WI38 (cell line): ENCODE data around the gene HCAR2.
"Not testable (repeated sequence)": the region's sequence is repeated elsewhere in the genome, so short reads cannot be mapped to it uniquely, and the experiment has no call there.

ENCODE experiments used
- H3K4me3 ChIP-seq: 2 replicates; pipeline ENCODE4 v1.5.1; 2011; ENCODE audit warnings: low read depth, mild to moderate bottlenecking, control low read depth, low read length
- CTCF ChIP-seq: IDR thresholded peaks from 2 replicates; pipeline ENCODE4 v1.5.1; 2012; ENCODE audit warnings: low read depth, mild to moderate bottlenecking, control low read depth, low read length

HCAR2 gene

GRCh38 chr12:122659579-122659978 lies 43.6 kb downstream of the HCAR2 start:
- no peak overlapping the region for H3K4me3 ChIP-seq
- TF ChIP-seq CTCF, result no peak

- no peak overlapping the region for H3K4me3 ChIP-seq
- no peak for TF ChIP-seq CTCF
Observed at GRCh38 chr12:122656298-122656697, 46.9 kb downstream of the HCAR2 start.

- H3K4me3 ChIP-seq, result not testable (repeated sequence)
Observed at GRCh38 chr12:122653291-122653690, 49.9 kb downstream of the HCAR2 start.

- no peak overlapping the region for H3K4me3 ChIP-seq
- TF ChIP-seq CTCF, result no peak
Observed at GRCh38 chr12:122651520-122652224, 51.5 kb downstream of the HCAR2 start.
